GM23338 (cell line): ENCODE data around the gene ABCA1.

Experiments
- CREB1 ChIP-seq: fragments of 250-450 bp; sonication (Bioruptor Pico); IDR thresholded peaks from 2 replicates; pipeline ENCODE4 v1.5.0; 2020; ENCODE audit warnings: low read depth, mild to moderate bottlenecking, moderate library complexity
- CTCF ChIP-seq, 2 experiments: fragments of 200-600 bp in 1 of 2; sonication (generic) in 1 of 2; conservative IDR thresholded peaks; 2 replicates each; pipeline versions ENCODE4 v1.5.1 to v1.6.1; 2016 to 2017; ENCODE audit warnings: antibody characterized with exemption in 2 of 2, low read depth in 2 of 2, mild to moderate bottlenecking in 2 of 2, moderate library complexity in 1 of 2
- EZH2 ChIP-seq: fragments of 200-600 bp; sonication (generic); IDR thresholded peaks from one replicate; pipeline ENCODE4 v1.8.0; 2017; ENCODE audit warnings: antibody characterized with exemption, mild to moderate bottlenecking, low read depth; ENCODE audit not compliant: unreplicated experiment
- EZH2phosphoT487 ChIP-seq: fragments of 200-600 bp; sonication (generic); IDR thresholded peaks from one replicate; pipeline ENCODE4 v1.8.1; 2018; ENCODE audit warnings: antibody characterized with exemption; ENCODE audit not compliant: unreplicated experiment
- JUNB ChIP-seq: IDR thresholded peaks from one replicate; pipeline ENCODE4 v1.6.1; 2016; ENCODE audit warnings: antibody characterized with exemption; ENCODE audit not compliant: unreplicated experiment
- NANOG ChIP-seq: IDR thresholded peaks from 2 replicates; pipeline ENCODE4 v1.6.1; 2016; ENCODE audit warnings: antibody characterized with exemption, borderline replicate concordance
- POLR2AphosphoS5 ChIP-seq: IDR thresholded peaks from 2 replicates; pipeline ENCODE4 v1.6.1; 2016; ENCODE audit warnings: antibody characterized with exemption, low read depth
- STAT1 ChIP-seq: IDR thresholded peaks from one replicate; pipeline ENCODE4 v1.6.1; 2016; ENCODE audit warnings: antibody characterized with exemption; ENCODE audit not compliant: unreplicated experiment
- ZNF331 ChIP-seq: fragments of 250-450 bp; sonication (Bioruptor Pico); IDR thresholded peaks from 2 replicates; pipeline ENCODE4 v1.5.0; 2020; ENCODE audit warnings: low read depth, mild to moderate bottlenecking, moderate library complexity
- ZNF462 ChIP-seq: fragments of 250-450 bp; sonication (Bioruptor Pico); IDR thresholded peaks from 2 replicates; pipeline ENCODE4 v1.5.0; 2020; ENCODE audit warnings: mild to moderate bottlenecking, moderate library complexity
- TF ChIP-seq, protein P1 (sequence below): IDR thresholded peaks from one replicate; pipeline ENCODE4 v1.6.1; 2018; ENCODE audit warnings: antibody characterized with exemption; ENCODE audit not compliant: unreplicated experiment
- TF ChIP-seq, protein P2 (sequence below): IDR thresholded peaks from 2 replicates; pipeline ENCODE4 v1.6.1; 2016; ENCODE audit warnings: antibody characterized with exemption

DNA sequence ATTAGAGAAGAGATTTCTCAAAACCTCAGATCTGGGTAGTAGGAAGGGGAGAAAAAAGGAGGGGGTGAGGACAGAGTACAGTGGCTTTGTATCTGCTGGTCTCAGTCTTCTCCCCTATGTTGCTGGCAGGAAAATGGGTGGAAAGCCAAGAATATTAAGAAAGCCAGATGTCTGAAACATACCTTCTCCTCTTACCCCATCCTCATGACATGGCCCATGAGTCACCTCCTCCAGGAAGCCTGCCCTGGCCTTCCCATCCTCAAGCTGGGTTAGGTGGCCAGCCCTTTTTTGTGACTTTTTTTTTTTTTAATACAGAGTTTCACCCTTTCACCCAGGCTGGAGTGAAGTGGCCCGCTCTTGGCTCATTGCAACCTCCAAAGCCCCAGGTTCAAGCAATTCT lies 61.8 kb downstream of the ABCA1 start:
- TF ChIP-seq CTCF (conservative IDR thresholded peaks at IDR 0.05; ENCODE audit: low read depth in 2 of 2) (no peak), POLR2AphosphoS5 (no peak), EZH2phosphoT487 (no peak), EZH2 (no peak), JUNB (no peak), ZNF331 (CRISPR knock-in tag) (no peak), CREB1 (no peak), ZNF462 (CRISPR knock-in tag) (no peak), STAT1 (no peak), NANOG (no peak)
- TF ChIP-seq, protein P1, sequence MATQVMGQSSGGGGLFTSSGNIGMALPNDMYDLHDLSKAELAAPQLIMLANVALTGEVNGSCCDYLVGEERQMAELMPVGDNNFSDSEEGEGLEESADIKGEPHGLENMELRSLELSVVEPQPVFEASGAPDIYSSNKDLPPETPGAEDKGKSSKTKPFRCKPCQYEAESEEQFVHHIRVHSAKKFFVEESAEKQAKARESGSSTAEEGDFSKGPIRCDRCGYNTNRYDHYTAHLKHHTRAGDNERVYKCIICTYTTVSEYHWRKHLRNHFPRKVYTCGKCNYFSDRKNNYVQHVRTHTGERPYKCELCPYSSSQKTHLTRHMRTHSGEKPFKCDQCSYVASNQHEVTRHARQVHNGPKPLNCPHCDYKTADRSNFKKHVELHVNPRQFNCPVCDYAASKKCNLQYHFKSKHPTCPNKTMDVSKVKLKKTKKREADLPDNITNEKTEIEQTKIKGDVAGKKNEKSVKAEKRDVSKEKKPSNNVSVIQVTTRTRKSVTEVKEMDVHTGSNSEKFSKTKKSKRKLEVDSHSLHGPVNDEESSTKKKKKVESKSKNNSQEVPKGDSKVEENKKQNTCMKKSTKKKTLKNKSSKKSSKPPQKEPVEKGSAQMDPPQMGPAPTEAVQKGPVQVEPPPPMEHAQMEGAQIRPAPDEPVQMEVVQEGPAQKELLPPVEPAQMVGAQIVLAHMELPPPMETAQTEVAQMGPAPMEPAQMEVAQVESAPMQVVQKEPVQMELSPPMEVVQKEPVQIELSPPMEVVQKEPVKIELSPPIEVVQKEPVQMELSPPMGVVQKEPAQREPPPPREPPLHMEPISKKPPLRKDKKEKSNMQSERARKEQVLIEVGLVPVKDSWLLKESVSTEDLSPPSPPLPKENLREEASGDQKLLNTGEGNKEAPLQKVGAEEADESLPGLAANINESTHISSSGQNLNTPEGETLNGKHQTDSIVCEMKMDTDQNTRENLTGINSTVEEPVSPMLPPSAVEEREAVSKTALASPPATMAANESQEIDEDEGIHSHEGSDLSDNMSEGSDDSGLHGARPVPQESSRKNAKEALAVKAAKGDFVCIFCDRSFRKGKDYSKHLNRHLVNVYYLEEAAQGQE = no peak
- TF ChIP-seq, protein P2, sequence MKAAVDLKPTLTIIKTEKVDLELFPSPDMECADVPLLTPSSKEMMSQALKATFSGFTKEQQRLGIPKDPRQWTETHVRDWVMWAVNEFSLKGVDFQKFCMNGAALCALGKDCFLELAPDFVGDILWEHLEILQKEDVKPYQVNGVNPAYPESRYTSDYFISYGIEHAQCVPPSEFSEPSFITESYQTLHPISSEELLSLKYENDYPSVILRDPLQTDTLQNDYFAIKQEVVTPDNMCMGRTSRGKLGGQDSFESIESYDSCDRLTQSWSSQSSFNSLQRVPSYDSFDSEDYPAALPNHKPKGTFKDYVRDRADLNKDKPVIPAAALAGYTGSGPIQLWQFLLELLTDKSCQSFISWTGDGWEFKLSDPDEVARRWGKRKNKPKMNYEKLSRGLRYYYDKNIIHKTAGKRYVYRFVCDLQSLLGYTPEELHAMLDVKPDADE = no peak
